Vagina (tissue), 2 donors: ENCODE data around the gene ATPAF1.

Experiments
- CTCF ChIP-seq, 3 experiments: fragments of 450-650 bp in 2 of 3; fragments of 200-600 bp in 1 of 3; sonication (generic) in 1 of 3; IDR thresholded peaks; one replicate each; pipeline ENCODE4 v1.5.1; 2017 to 2019; ENCODE audit warnings: antibody characterized with exemption in 3 of 3, mild to moderate bottlenecking in 2 of 3, moderate library complexity in 2 of 3
- POLR2A ChIP-seq, 2 donors: fragments of 450-650 bp; IDR thresholded peaks; one replicate each; pipeline ENCODE4 v1.6.1; 2017; ENCODE audit warnings: antibody characterized with exemption in 2 of 2, mild to moderate bottlenecking in 2 of 2, moderate library complexity in 2 of 2

- TF ChIP-seq CTCF (IDR thresholded peaks at IDR 0.05): no peak
- TF ChIP-seq POLR2A (IDR thresholded peaks at IDR 0.05): no peak
Observed at GRCh38 chr1:46585312-46585938, 82.7 kb downstream of the ATPAF1 start.
